ENCODE results near the gene MBD3.

MBD3 gene

GRCh38 chr19:1592024-1592754 is 476 bp downstream of the MBD3 start:
- peak; percentile 84 for DNase-seq

DNA sequence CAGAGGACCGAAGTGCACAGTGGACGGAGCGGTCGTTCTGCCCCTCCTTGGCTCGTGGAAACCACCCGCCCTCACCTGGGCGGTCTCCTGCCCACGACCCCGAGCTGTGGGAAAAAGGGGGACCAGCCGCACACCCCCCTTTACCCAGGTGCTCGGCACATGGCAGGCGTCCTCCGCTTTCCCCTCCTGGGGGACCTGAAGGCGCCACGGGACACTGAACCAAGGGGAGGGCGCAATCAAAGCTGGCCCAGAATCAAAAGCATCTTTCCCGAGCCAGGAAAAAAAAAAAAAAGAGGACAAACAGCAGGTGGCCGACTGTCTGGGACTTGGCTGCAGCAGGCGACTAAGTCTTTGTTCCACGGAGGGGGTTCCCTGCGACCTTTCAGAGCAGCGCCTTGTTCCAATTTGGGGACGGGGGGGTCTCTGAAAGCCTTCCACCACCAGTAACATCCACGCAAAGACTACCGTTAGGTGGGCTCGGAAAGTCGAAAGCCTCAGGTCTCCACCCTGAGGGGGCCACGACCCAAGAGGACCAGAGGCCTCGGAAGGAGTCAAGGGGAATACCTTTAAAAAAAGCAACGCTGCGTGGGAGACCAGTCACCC is 1.1 kb downstream of the MBD3 start:
- no peak for DNase-seq

- no peak for DNase-seq
These were observed 1.8 kb downstream of the MBD3 start for GRCh38 chr19:1590641-1591397.

GRCh38 chr19:1587872-1588271 is 4.8 kb downstream of the MBD3 start:
- DNase-seq = no peak

DNA sequence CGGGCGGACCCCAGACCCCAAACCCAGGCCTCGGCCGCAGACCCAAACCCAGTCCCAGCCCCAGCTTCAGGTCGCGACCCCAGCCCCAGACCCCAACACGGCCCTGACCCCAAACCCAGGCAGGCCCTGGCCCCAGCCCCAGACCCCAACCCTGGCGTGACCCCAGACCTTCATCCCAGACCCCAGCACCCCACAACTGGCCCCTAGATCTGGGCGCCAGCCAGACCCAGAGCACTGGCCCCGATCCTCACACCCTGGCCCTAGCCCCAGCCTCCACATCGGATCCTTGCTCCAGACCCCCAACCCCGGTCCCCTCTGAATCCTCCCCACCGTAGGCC is 7.5 kb downstream of the MBD3 start:
- no peak for DNase-seq

GRCh38 chr19:1584500-1585242 is 8.0 kb downstream of the MBD3 start:
- DNase-seq = no peak

- DNase-seq = no peak
These were observed 10.5 kb downstream of the MBD3 start for GRCh38 chr19:1582201-1582600.

DNA sequence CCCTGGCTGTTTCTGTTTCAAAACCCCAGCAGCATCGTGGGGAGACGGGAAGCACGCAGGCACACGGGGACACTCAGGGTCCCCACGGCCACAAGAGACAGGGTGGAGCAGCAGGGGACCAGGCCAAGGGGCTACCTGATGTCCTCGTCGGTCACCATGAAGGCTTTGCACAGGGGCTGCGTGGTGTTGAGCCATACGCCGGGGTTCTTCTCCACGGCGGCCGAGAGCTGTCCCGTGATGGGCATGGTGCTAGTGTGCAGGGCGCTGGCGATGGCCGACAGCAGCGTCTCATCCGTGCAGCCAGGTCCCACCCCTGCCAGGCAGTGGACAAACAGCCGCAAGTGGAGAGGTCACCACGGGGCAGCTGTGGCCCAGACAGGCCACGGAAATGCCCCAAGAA is 11.7 kb downstream of the MBD3 start:
- no peak for DNase-seq

DNA sequence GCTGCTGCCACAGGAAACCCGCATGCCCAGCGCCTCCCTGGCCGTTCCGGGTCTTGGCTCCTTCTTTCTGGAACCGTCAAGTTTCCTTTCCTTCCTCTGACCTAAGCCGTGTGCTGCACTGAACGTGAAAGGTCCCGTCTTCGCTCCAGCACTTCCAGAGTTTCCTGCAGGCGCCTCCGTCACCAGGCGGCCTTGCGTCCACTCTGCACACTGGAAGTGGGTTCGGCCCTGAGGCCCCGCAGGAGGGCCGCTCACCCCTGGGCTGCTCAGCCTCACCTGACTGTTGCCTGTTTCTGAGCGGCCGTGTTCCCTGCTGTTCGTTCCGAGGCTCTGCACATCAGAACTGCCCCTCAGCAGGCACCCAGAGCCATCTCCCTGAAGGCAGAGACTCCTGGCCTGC is 12.3 kb downstream of the MBD3 start:
- DNase-seq = no peak

DNA sequence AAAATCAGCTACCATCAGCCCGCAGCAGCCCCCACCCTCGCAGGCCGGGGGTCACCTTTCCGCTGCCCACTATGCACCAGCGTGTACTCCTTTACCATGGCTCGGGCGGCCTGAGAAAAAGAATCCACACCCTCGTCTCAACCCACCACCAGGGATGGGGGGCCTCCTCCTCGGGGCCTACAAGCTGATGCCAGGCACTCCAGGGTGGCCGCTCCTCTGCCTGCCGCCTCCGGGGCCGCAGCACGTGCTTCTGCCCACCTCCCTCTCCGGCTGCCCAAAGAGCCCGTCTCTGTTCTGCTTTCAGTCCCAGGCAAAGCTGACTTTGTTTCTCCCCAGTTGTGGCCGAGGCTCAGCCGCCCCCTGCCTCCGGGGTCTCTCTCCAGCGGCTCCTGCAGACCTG is 13.4 kb downstream of the MBD3 start:
- no peak for DNase-seq

DNA sequence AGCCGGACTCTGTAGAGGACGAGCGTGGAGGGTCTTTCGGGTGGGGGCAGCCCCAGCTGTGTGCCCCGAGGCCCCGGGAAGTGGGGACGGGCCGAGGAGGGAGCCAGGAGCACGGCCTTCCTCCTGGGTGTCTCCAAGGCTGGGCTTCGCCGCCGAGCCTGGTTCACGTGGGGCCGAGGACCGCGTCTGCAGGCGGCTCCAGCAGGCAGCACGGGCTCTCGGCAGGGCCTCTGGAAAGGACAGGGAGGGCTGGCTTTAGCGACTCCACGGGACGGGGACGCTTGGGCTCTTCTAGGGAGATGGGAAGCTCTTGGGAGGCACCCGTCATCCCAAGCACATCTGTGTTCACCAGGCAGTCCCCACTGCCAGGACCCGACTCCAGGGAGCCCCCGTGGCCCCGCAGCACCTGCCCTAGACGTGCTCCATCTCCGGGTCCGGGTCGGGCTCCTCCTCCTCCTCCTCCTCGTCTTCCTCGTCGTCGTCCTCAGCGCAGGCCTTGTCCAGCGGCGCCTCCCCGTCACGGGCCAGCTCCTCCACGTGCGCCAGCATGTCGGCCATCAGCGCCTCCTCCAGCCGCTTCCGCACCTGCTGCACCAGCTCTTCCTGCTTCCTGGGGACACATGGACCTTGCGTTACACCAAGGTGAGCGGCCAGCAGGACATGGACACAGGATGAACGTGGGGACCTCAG is 14.6 kb downstream of the MBD3 start:
- no peak for DNase-seq

- no peak for DNase-seq
These were observed 15.4 kb downstream of the MBD3 start for GRCh38 chr19:1577090-1577928.

DNA sequence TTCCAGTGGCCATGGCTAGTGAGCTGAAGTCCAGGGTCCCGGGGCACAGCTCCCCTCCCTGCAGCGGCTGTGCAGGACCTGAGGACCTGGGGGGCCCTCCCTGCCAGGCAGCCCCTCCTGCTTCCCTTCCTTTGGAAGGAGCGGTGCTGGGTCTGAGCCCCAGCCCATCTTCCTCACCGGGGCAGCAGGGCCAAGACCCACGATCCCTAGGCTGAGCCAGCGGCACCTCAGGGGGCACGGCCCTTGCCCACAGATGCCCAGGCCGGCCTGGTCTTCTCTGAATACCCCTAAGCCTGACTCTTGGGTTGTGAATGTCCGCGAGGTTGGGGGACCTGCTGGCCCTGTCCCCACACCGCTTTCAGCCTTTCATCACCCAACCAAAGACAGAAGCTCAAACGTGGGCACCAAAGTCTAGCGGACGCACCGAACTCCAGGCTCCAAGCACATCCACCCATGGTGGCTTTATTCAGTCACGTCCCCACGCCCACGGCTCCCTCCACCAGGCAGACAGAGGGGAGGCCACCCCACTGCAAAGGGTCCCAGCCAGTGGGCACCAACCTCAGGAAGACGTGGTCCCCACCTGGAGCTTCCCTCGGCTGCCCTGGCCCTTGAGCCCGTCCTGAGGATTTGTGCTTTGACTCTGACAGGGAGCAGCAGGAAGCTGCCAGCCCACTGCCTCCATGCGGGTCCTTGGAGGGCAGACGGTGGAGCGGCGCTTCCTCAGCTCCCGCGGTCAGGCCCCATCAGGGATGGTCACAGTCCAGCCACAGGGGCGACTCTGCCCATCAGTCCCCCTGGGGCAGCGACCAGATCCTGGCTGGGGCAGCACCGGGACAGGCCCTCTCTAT is 16.2 kb downstream of the MBD3 start:
- DNase-seq = no peak

DNA sequence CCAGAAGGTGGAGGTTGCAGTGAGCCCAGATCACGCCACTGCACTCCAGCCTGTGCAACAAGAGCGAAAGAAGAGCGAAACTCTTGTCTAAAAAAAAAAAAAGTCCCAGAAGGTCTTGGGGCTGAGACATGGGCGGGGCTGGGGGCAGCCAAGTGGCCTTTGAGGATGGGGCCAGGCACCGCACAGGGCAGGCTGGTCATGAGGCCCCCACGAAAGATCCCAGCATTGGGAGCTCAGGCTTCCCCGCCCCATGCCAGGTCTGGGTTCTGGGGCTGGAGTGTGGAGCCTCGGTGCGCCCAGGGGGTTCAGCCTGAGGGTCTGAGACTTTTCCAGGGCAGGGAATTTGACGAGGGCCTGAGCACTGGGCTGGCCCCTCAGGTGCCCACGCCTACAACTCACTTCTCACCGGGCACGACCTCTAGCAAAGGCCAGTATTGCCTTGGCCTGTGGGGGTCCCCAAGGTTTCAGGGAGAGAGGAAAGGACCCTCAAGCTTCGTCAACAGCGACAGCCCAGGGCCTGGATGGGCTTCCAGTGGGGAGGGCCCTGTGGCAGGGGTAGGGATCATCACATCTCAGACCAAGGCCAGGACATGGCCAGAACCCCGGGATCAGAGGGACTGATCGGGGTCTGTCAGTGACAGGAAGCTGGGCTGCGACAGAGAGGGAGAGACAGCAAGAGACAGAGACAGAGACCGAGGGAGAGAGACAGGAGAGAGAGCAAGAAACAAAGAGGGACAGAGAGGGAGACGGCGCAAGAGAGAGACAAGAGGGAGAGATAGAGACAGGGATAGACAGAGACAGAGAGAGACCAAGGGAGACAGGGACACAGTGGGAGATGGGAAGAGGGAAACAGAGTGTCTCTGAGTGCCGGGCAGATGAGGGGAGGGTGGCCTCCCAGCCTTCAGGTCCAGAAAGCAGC is 17.1 kb downstream of the MBD3 start:
- no peak for DNase-seq

DNA sequence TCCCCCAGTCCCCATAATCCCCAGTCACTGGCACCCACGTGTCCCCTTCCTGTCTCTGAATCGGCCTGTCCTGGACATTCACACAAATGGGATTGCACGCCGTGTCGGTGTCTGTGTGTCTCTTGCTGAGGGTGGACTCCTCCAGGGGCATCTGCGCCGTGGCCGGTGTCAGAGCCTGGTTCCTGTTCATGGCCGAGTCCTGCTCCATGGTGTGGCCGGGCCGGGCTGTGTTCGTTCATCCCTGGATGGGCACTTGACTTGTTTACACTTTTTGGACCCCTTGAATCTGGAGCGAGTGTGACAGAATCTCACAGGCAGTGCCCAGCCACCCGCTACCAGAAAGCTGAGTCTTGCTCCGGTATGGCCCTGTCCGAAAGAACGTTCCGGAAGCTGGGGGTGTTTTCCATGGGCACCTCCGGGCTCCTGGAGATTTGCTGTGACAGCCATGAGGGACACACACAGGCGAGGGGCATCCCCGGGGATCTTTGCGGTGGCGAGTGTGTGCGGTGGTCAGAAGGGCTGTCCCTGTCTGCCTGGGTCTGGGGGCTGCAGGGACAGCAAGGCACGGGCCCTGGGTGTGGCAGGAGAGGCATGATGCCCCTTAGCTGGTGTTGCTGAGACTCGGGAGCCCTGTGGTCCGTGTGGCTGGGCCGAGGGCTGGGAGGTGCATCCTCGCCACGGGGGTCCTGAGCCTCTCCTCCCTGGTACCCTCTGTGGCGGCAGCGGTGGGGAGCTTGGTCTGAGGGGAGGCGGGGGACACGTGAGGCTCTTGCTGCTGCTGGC is 18.1 kb downstream of the MBD3 start:
- DNase-seq = no peak

DNA sequence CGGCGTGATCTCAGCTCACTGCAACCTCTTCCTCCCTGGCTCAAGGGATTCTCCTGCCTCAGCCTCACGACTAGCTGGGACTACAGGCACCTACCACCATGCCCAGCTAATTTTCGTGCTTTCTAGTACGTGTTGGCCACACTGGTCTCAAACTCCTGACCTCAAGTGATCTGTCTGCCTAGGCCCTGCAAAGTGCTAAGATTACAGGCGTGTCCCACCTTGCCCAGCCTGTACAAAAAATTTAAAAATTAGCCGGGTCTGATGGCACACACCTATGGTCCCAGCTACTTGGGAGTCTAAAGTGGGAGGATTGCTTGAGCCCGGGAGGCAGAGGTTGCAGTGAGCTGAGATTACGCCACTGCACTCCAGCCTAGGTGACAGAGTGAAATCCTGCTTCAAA is 19.9 kb downstream of the MBD3 start:
- no peak for DNase-seq

GRCh38 chr19:1571358-1571757 is 21.3 kb downstream of the MBD3 start:
- DNase-seq = no peak

GRCh38 chr19:1570836-1571235 is 21.8 kb downstream of the MBD3 start:
- no peak for DNase-seq

DNA sequence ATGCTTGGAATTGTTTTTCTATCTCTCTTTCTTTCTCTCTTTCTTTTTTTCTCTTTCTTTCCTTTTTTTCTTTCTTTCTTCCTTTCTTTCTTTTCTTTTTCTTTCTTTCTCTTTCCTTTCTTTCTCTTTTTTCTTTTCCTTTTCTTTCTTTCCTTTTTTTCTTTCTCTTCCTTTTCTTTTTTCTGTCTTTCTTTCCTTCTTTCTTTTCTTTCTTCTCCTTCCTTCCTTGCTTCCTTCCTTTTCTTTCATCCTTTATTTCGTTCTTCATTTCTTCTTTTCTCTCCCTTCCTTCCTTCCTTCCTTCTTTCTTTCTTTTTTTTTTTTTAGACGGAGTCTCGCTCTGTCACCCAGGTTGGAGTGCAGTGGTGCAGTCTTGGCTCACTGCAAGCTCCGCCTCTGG is 22.7 kb downstream of the MBD3 start:
- no peak for DNase-seq
